ENCODE data around the gene ELMO1.

The ELMO1 gene

DNA sequence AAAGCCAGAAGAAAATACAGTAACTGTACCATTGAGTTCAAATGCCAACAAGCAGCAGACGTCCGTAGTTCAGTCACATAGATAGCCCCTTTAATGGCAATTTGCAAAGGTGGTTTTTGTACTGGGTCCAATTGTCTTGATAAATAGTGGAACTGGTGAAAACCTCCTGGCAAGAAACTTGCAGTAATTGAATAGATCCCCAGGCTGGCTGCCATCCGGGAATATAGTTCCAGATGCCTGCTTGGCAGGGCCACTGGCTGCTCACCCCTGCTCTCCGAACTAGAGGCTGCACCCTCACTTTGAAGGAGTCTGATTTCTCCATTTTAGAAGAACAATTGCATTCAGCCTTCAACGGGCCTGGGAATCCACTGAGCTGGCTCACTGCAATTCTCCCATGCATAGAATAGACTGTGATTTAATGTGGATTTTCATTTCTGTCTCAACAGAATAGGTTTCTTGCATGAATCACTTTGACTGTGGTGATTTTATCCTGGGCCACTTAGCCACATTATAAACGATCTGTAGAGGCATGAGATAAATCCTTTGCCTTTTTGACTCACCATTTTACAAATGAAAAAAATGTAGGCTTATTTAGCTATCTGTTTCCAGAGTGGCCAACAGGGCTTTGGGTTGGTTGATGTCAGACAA, 35.9 kb upstream of the ELMO1 start:
- Histone ChIP-seq H3K4me1 (ENCODE audit: control insufficient read depth, low read length) (no peaks in the 10 kb centered on the region), H3K9me2 (replicated peaks; ENCODE audit: control insufficient read depth, low read length) (no peaks in the 10 kb centered on the region), H3K36me3 (ENCODE audit: control insufficient read depth, low read length) (no peaks in the 10 kb centered on the region), H3K79me2 (ENCODE audit: control insufficient read depth, low read length) (no peaks in the 10 kb centered on the region), H3K4me3 (ENCODE audit: low read length) (no peak overlapping the region), H3K9me3 (ENCODE audit: control insufficient read depth, insufficient read depth, low read length) (peaks cover 10% of the 10 kb centered on the region; the same call in 1 of the 2 replicates), H3F3A (ENCODE audit: control insufficient read depth, insufficient read depth) (no peaks in the 10 kb centered on the region), H4K20me1 (ENCODE audit: control insufficient read depth, insufficient read depth, low read depth, low read length) (no peaks in the 10 kb centered on the region), H3K27me3 (ENCODE audit: control insufficient read depth, low read length) (peaks cover 23% of the 10 kb centered on the region; the same call in 1 of the 2 replicates), H3K27ac (ENCODE audit: low read depth, low read length) (no peak overlapping the region), H3K4me2 (ENCODE audit: low read length) (no peak overlapping the region)
- TF ChIP-seq EZH2phosphoT487 (IDR thresholded peaks at IDR 0.05; ENCODE audit: borderline replicate concordance, low read length): no peak
- TF ChIP-seq, protein P1, sequence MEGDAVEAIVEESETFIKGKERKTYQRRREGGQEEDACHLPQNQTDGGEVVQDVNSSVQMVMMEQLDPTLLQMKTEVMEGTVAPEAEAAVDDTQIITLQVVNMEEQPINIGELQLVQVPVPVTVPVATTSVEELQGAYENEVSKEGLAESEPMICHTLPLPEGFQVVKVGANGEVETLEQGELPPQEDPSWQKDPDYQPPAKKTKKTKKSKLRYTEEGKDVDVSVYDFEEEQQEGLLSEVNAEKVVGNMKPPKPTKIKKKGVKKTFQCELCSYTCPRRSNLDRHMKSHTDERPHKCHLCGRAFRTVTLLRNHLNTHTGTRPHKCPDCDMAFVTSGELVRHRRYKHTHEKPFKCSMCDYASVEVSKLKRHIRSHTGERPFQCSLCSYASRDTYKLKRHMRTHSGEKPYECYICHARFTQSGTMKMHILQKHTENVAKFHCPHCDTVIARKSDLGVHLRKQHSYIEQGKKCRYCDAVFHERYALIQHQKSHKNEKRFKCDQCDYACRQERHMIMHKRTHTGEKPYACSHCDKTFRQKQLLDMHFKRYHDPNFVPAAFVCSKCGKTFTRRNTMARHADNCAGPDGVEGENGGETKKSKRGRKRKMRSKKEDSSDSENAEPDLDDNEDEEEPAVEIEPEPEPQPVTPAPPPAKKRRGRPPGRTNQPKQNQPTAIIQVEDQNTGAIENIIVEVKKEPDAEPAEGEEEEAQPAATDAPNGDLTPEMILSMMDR (IDR thresholded peaks at IDR 0.05; ENCODE audit: low read depth, low read length, poor library complexity, severe bottlenecking): no peak

GRCh38 chr7:37483627-37484026, 35.0 kb upstream of the ELMO1 start:
- Histone ChIP-seq H3F3A (ENCODE audit: control insufficient read depth, insufficient read depth) (no peaks in the 10 kb centered on the region), H3K27ac (ENCODE audit: low read depth, low read length) (no peak overlapping the region)
- TF ChIP-seq EZH2phosphoT487 (IDR thresholded peaks at IDR 0.05; ENCODE audit: borderline replicate concordance, low read length): no peak

DNA sequence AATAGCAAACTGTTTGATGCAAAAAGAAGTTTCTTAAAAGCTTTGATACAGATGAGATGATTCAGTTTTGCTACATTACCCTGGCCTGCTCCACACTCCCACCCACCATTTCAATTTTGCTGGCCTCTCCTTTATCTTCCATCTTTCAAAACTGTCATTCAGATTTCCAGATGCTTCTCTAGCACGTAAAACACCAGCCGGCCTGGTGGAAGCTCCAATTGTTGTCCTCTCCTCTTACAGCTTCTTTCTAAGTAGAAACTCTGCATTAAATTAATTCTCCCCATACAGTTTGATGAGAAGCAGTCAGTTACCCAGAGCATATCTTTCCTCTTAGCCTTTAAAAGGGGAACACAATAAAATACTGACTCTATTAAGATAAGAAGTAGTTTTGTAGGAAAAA, 34.3 kb upstream of the ELMO1 start:
- H3K4me2 ChIP-seq (ENCODE audit: low read length): no peak overlapping the region
- H3K9me2 ChIP-seq (replicated peaks; ENCODE audit: control insufficient read depth, low read length): no peaks in the 10 kb centered on the region
- peaks cover 8% of the 10 kb centered on the region; the same call in 1 of the 2 replicates for H3K9me3 ChIP-seq (ENCODE audit: control insufficient read depth, insufficient read depth, low read length)
- H3K36me3 ChIP-seq (ENCODE audit: control insufficient read depth, low read length): no peaks in the 10 kb centered on the region
- H3K27me3 ChIP-seq (ENCODE audit: control insufficient read depth, low read length): peaks cover 34% of the 10 kb centered on the region
- no peak for TF ChIP-seq EZH2phosphoT487 (IDR thresholded peaks at IDR 0.05; ENCODE audit: borderline replicate concordance, low read length)
- TF ChIP-seq, protein P1 (IDR thresholded peaks at IDR 0.05; ENCODE audit: low read depth, low read length, poor library complexity, severe bottlenecking): no peak
- no peaks in the 10 kb centered on the region for H3K79me2 ChIP-seq (ENCODE audit: control insufficient read depth, low read length)
- no peaks in the 10 kb centered on the region for H3F3A ChIP-seq (ENCODE audit: control insufficient read depth, insufficient read depth)
- no peaks in the 10 kb centered on the region for H4K20me1 ChIP-seq (ENCODE audit: control insufficient read depth, insufficient read depth, low read depth, low read length)
- no peaks in the 10 kb centered on the region for H3K4me1 ChIP-seq (ENCODE audit: control insufficient read depth, low read length)
- H3K27ac ChIP-seq (ENCODE audit: low read depth, low read length): no peak overlapping the region
- H3K4me3 ChIP-seq (ENCODE audit: low read length): no peak overlapping the region

More at GRCh38 chr7:37483627-37484026, 35.0 kb upstream of the ELMO1 start:
- Histone ChIP-seq H3K27me3 (ENCODE audit: control insufficient read depth, low read length) (peaks cover 29% of the 10 kb centered on the region), H3K36me3 (ENCODE audit: control insufficient read depth, low read length) (no peaks in the 10 kb centered on the region), H3K9me3 (ENCODE audit: control insufficient read depth, insufficient read depth, low read length) (peaks cover 13% of the 10 kb centered on the region; the same call in 1 of the 2 replicates), H3K4me3 (ENCODE audit: low read length) (no peak overlapping the region), H3K79me2 (ENCODE audit: control insufficient read depth, low read length) (no peaks in the 10 kb centered on the region), H3K9me2 (replicated peaks; ENCODE audit: control insufficient read depth, low read length) (no peaks in the 10 kb centered on the region), H3K4me1 (ENCODE audit: control insufficient read depth, low read length) (no peaks in the 10 kb centered on the region), H4K20me1 (ENCODE audit: control insufficient read depth, insufficient read depth, low read depth, low read length) (no peaks in the 10 kb centered on the region), H3K4me2 (ENCODE audit: low read length) (no peak overlapping the region)

GRCh38 chr7:37482505-37482904, 33.8 kb upstream of the ELMO1 start:
- no peaks in the 10 kb centered on the region for H3K9me2 ChIP-seq (replicated peaks; ENCODE audit: control insufficient read depth, low read length)
- no peak overlapping the region for H3K4me2 ChIP-seq (ENCODE audit: low read length)
- H3K27me3 ChIP-seq (ENCODE audit: control insufficient read depth, low read length): peaks cover 37% of the 10 kb centered on the region
- no peaks in the 10 kb centered on the region for H3K79me2 ChIP-seq (ENCODE audit: control insufficient read depth, low read length)
- H3K9me3 ChIP-seq (ENCODE audit: control insufficient read depth, insufficient read depth, low read length): peaks cover 6% of the 10 kb centered on the region; the same call in 1 of the 2 replicates
- H3K4me3 ChIP-seq (ENCODE audit: low read length): no peak overlapping the region
- TF ChIP-seq EZH2phosphoT487 (IDR thresholded peaks at IDR 0.05; ENCODE audit: borderline replicate concordance, low read length): no peak
- TF ChIP-seq, protein P1 (IDR thresholded peaks at IDR 0.05; ENCODE audit: low read depth, low read length, poor library complexity, severe bottlenecking): no peak
- H3K36me3 ChIP-seq (ENCODE audit: control insufficient read depth, low read length): no peaks in the 10 kb centered on the region
- H4K20me1 ChIP-seq (ENCODE audit: control insufficient read depth, insufficient read depth, low read depth, low read length): no peaks in the 10 kb centered on the region
- no peaks in the 10 kb centered on the region for H3F3A ChIP-seq (ENCODE audit: control insufficient read depth, insufficient read depth)
- H3K4me1 ChIP-seq (ENCODE audit: control insufficient read depth, low read length): no peaks in the 10 kb centered on the region
- no peak overlapping the region for H3K27ac ChIP-seq (ENCODE audit: low read depth, low read length)
